ENCODE measurements around the gene ANKMY1.
A peak's percentile ranks its signal among the peaks of the same experiment; 100 is the strongest.

ANKMY1 gene

GRCh38 chr2:240513549-240514287, 44.1 kb downstream of the ANKMY1 start:
- no peaks in the 10 kb centered on the region for H3K27me3 ChIP-seq (ENCODE audit: low read depth, low read length)
- H3K4me2 ChIP-seq (ENCODE audit: low read length): peak overlapping the region; percentile 50
- no peaks in the 10 kb centered on the region for H3K9me3 ChIP-seq (ENCODE audit: insufficient read depth, low read length)
- no peak for TF ChIP-seq EZH2phosphoT487 (IDR thresholded peaks at IDR 0.05; ENCODE audit: low read depth)
- TF ChIP-seq, protein P1, sequence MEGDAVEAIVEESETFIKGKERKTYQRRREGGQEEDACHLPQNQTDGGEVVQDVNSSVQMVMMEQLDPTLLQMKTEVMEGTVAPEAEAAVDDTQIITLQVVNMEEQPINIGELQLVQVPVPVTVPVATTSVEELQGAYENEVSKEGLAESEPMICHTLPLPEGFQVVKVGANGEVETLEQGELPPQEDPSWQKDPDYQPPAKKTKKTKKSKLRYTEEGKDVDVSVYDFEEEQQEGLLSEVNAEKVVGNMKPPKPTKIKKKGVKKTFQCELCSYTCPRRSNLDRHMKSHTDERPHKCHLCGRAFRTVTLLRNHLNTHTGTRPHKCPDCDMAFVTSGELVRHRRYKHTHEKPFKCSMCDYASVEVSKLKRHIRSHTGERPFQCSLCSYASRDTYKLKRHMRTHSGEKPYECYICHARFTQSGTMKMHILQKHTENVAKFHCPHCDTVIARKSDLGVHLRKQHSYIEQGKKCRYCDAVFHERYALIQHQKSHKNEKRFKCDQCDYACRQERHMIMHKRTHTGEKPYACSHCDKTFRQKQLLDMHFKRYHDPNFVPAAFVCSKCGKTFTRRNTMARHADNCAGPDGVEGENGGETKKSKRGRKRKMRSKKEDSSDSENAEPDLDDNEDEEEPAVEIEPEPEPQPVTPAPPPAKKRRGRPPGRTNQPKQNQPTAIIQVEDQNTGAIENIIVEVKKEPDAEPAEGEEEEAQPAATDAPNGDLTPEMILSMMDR (IDR thresholded peaks at IDR 0.05; ENCODE audit: low read depth, low read length): peak; percentile 71
- H3K4me3 ChIP-seq (ENCODE audit: low read length): peak overlapping the region; percentile 14; the same call in 1 of the 2 replicates
- peaks cover 2% of the 10 kb centered on the region for H3K36me3 ChIP-seq (replicated peaks; ENCODE audit: low read depth, low read length)
- H3K79me2 ChIP-seq (ENCODE audit: low read length): no peaks in the 10 kb centered on the region
- peak overlapping the region; percentile 28; the same call in 1 of the 2 replicates for H3K9ac ChIP-seq (ENCODE audit: low read length)
- peak overlapping the region; percentile 58 for H3K27ac ChIP-seq (ENCODE audit: low read length)
- H2AFZ ChIP-seq (ENCODE audit: low read depth, low read length): no peak overlapping the region
- H4K20me1 ChIP-seq (ENCODE audit: insufficient read depth, low read length): no peaks in the 10 kb centered on the region
- peaks cover 15% of the 10 kb centered on the region for H3K4me1 ChIP-seq (ENCODE audit: low read length)

DNA sequence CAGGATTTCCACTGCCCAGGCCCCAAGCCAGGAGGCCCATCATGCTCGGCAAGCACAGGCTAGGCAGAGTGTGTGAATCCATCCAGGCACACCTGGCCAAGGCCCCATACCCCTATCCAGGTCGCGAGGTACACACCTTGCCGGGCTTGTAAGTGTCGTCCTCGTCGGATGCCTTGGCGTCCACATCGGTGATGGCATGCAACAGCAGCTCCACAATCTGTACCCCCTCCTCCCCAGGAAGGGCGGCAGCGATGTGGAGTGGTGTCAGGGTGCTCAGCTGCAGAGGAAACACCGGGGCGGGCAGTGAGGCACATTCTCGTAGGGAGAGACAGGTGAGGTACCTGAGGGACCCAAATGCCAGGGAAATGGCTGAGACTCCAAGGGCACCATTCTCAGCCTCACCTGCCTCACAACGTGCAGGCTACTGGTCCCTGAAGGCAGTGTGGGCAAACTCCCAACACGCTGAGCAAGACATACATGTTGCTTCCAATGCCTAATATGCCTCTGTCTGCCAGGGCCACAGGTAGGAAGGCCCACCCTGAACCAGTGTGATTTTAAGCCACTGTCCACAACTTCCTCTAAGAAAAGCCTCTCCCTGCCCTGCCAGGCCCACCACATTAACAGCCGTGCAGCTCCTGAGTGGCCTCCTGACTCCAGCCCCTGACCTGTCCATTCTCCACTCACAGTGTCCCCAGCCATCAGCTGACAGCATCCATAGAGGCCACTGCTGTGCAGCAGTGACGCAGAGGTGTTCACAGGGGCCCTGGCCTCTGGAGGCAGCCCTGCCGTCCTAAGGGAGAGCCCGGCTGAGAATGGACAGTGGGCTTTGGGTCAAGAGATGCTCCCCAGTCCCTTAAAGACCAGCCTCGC, 44.9 kb downstream of the ANKMY1 start:
- Histone ChIP-seq H3K36me3 (replicated peaks; ENCODE audit: low read depth, low read length) (no peaks in the 10 kb centered on the region), H3K4me2 (ENCODE audit: low read length) (no peak overlapping the region), H3K27ac (ENCODE audit: low read length) (no peak overlapping the region), H3K79me2 (ENCODE audit: low read length) (no peaks in the 10 kb centered on the region), H3K4me1 (ENCODE audit: low read length) (peaks cover 15% of the 10 kb centered on the region), H3K27me3 (ENCODE audit: low read depth, low read length) (no peaks in the 10 kb centered on the region), H4K20me1 (ENCODE audit: insufficient read depth, low read length) (no peaks in the 10 kb centered on the region), H3K9me3 (ENCODE audit: insufficient read depth, low read length) (no peaks in the 10 kb centered on the region), H3K4me3 (ENCODE audit: low read length) (no peak overlapping the region), H3K9ac (ENCODE audit: low read length) (no peak overlapping the region), H2AFZ (ENCODE audit: low read depth, low read length) (no peak overlapping the region)
- no peak for TF ChIP-seq EZH2phosphoT487 (IDR thresholded peaks at IDR 0.05; ENCODE audit: low read depth)
- TF ChIP-seq, protein P1 (IDR thresholded peaks at IDR 0.05; ENCODE audit: low read depth, low read length): no peak

GRCh38 chr2:240512109-240512485, 45.7 kb downstream of the ANKMY1 start:
- Histone ChIP-seq H2AFZ (ENCODE audit: low read depth, low read length) (no peak overlapping the region), H3K9me3 (ENCODE audit: insufficient read depth, low read length) (no peaks in the 10 kb centered on the region), H3K4me1 (ENCODE audit: low read length) (peaks cover 15% of the 10 kb centered on the region), H3K27me3 (ENCODE audit: low read depth, low read length) (no peaks in the 10 kb centered on the region), H3K9ac (ENCODE audit: low read length) (no peak overlapping the region), H3K4me3 (ENCODE audit: low read length) (no peak overlapping the region), H3K27ac (ENCODE audit: low read length) (no peak overlapping the region), H3K79me2 (ENCODE audit: low read length) (no peaks in the 10 kb centered on the region), H4K20me1 (ENCODE audit: insufficient read depth, low read length) (no peaks in the 10 kb centered on the region), H3K36me3 (replicated peaks; ENCODE audit: low read depth, low read length) (no peaks in the 10 kb centered on the region), H3K4me2 (ENCODE audit: low read length) (no peak overlapping the region)
- no peak for TF ChIP-seq EZH2phosphoT487 (IDR thresholded peaks at IDR 0.05; ENCODE audit: low read depth)
- TF ChIP-seq, protein P1 (IDR thresholded peaks at IDR 0.05; ENCODE audit: low read depth, low read length): no peak

Measured in OCI-LY3 (cell line).